Measurements from ENCODE around the gene MBTD1. TPM values are rescaled to one million over a fixed set of nuclear protein-coding genes. Genes with fewer than 3 reads are reported as not detected.
A peak's percentile ranks its signal among the peaks of the same experiment; 100 is the strongest.

Gene MBTD1
- total and polyA plus RNA-seq, 9 of the 15 experiments (the other 6 are each of a cell fraction or from before 2014, with no cell fraction given): 2.1 to 26.3 (median 13.3) TPM

- TF ChIP-seq, protein P1, sequence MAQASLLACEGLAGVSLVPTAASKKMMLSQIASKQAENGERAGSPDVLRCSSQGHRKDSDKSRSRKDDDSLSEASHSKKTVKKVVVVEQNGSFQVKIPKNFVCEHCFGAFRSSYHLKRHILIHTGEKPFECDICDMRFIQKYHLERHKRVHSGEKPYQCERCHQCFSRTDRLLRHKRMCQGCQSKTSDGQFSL (CRISPR knock-in tag; IDR thresholded peaks at IDR 0.05): no peak; the same call in 1 of the 2 replicates
- TF ChIP-seq, protein P1 (tag; IDR thresholded peaks at IDR 0.05): no peak; a peak in 1 of 4 replicates
- TF ChIP-seq SOX6 (IDR thresholded peaks at IDR 0.05) (no peak), MAZ (CRISPR knock-in tag; conservative IDR thresholded peaks at IDR 0.05 in 1 of 2, IDR thresholded peaks at IDR 0.05 in 1 of 2) (peak; percentile 46 to 74; a peak in 3 of 4 replicates), E4F1 (CRISPR knock-in tag; IDR thresholded peaks at IDR 0.05; ENCODE audit: borderline replicate concordance) (no peak), TOE1 (IDR thresholded peaks at IDR 0.05; ENCODE audit: borderline replicate concordance) (no peak; the same call in 1 of the 2 replicates), TOE1 (CRISPR knock-in tag; IDR thresholded peaks at IDR 0.05; ENCODE audit: borderline replicate concordance, low read depth) (no peak), SREBF2 (CRISPR knock-in tag; IDR thresholded peaks at IDR 0.05) (no peak), ATF7 (IDR thresholded peaks at IDR 0.05) (0 out of 2 replicates have a peak, but pooled peaks have one; percentile 18), E2F6 (IDR thresholded peaks at IDR 0.05; ENCODE audit: borderline replicate concordance in 1 of 2, extremely low read depth in 1 of 2, insufficient read depth in 1 of 2, insufficient read length in 1 of 2, low read depth in 1 of 2, low read length in 1 of 2, poor library complexity in 1 of 2, severe bottlenecking in 1 of 2) (peak; percentile 76 to 85), ZNF445 (CRISPR knock-in tag; IDR thresholded peaks at IDR 0.05; ENCODE audit: low read depth) (no peak), NKRF (IDR thresholded peaks at IDR 0.05; ENCODE audit: borderline replicate concordance) (peak; percentile 81), TCF3 (CRISPR knock-in tag; IDR thresholded peaks at IDR 0.05) (0 out of 2 replicates have a peak, but pooled peaks have one; percentile 11), ZNF449 (CRISPR knock-in tag; IDR thresholded peaks at IDR 0.05) (no peak), EP300 (IDR thresholded peaks at IDR 0.05; ENCODE audit: low read length) (no peak), NELFE (IDR thresholded peaks at IDR 0.05; ENCODE audit: insufficient read depth, insufficient read length) (no peak), MYNN (IDR thresholded peaks at IDR 0.05) (no peak), MYNN (CRISPR knock-in tag; IDR thresholded peaks at IDR 0.05) (no peak), ZNF311 (CRISPR knock-in tag; IDR thresholded peaks at IDR 0.05) (no peak)
These were observed 93.5 kb downstream of the MBTD1 start, which contains the start of gene NME2 (continued) for GRCh38 chr17:51166198-51166986.
